K562 (cell line): ENCODE data around the gene ARPC4. TPM values are rescaled to one million over a fixed set of nuclear protein-coding genes. Genes with fewer than 3 reads are reported as not detected.

Source experiments
- ATF4 ChIP-seq: fragments of 450-650 bp; formaldehyde crosslinking; IDR thresholded peaks from 2 replicates; pipeline ENCODE4 v1.4.0; 2022; ENCODE audit warnings: mild to moderate bottlenecking, moderate library complexity
- ESRRA ChIP-seq: fragments of 450-650 bp; IDR thresholded peaks from 2 replicates; pipeline ENCODE4 v1.6.1; 2014; ENCODE audit warnings: low read depth, mild to moderate bottlenecking, moderate library complexity, borderline replicate concordance
- FOXO4 ChIP-seq: fragments of 450-650 bp; formaldehyde crosslinking; IDR thresholded peaks from 2 replicates; pipeline ENCODE4 v1.4.0; 2020; ENCODE audit warnings: mild to moderate bottlenecking, moderate library complexity
- HDAC6 ChIP-seq: IDR thresholded peaks from 2 replicates; pipeline ENCODE4 v1.6.1; 2012; ENCODE audit warnings: low read depth, mild to moderate bottlenecking, control low read depth, inconsistent platforms, low read length, moderate library complexity
- HMBOX1 ChIP-seq: sonication (generic); IDR thresholded peaks from 2 replicates; pipeline ENCODE4 v1.6.1; 2016
- NR4A1 ChIP-seq, 2 experiments: fragments of 250-450 bp in 1 of 2; fragments of 450-650 bp in 1 of 2; sonication (Bioruptor Pico) in 1 of 2; IDR thresholded peaks; 2 replicates each; pipeline versions ENCODE4 v1.4.0 to v1.6.1; 2016 to 2020; ENCODE audit warnings: mild to moderate bottlenecking in 2 of 2, missing compliant biosample characterization in 1 of 2, missing genetic modification characterization in 1 of 2, moderate library complexity in 1 of 2
- POLR3G ChIP-seq: IDR thresholded peaks from 2 replicates; pipeline ENCODE4 v1.6.1; 2011; ENCODE audit not compliant: insufficient read length, insufficient replicate concordance; ENCODE audit errors: extremely low read depth
- RBFOX2 ChIP-seq: fragments of 200-400 bp; formaldehyde crosslinking; IDR thresholded peaks from 2 replicates; pipeline ENCODE4 v1.6.1; 2017; ENCODE audit warnings: low read depth, mild to moderate bottlenecking, low read length, moderate library complexity
- RFX7 ChIP-seq: fragments of 250-450 bp; sonication (Bioruptor Pico); IDR thresholded peaks from 2 replicates; pipeline ENCODE4 v1.5.1; 2021; ENCODE audit warnings: mild to moderate bottlenecking
- SNAPC5 ChIP-seq: fragments of 250-450 bp; sonication (Bioruptor Pico); IDR thresholded peaks from 2 replicates; pipeline ENCODE4 v1.8.0; 2021; ENCODE audit warnings: moderate library complexity, mild to moderate bottlenecking, inconsistent platforms
- U2AF2 ChIP-seq: fragments of 200-400 bp; formaldehyde crosslinking; optimal IDR thresholded peaks from 2 replicates; pipeline ENCODE3; 2017; ENCODE audit warnings: low read depth, mild to moderate bottlenecking, low read length
- WHSC1 ChIP-seq: IDR thresholded peaks from one replicate; pipeline ENCODE4 v1.6.1; 2012; ENCODE audit warnings: low read length, control low read depth, inconsistent platforms
- ZNF407 ChIP-seq: fragments of 450-650 bp; IDR thresholded peaks from 2 replicates; pipeline ENCODE4 v1.6.1; 2016; ENCODE audit warnings: low read depth
- polyA plus RNA-seq, 8 experiments: library from polyadenylated mRNA; depleted of rRNA in 4 of 8; stranded (reverse) in 5 of 8; unstranded in 3 of 8; fragments of >200 nt; fragmentation: Nextera tagmentation in 2 of 8; fragmentation: Illumina TruSeq in 1 of 8; extraction: Ambion mirVana in 2 of 8; extraction: Trizol in 1 of 8; gene quantifications; 2 replicates each; pipeline versions ENCODE4 v1.2.1 to v1.2.3, GENCODE V29; 2011 to 2014; ENCODE audit warnings: inconsistent platforms in 1 of 8, missing spikeins in 1 of 8
- total RNA-seq, 7 experiments: library from RNA; depleted of rRNA in 6 of 7; stranded (reverse); fragments of >200 nt in 6 of 7; fragmentation: Illumina TruSeq in 2 of 7; extraction: Trizol in 2 of 7; gene quantifications; 2 replicates each; pipeline versions ENCODE4 v1.2.1 to v1.2.3, GENCODE V29; 2011 to 2021; ENCODE audit warnings: low replicate concordance in 1 of 7

Gene ARPC4
- total and polyA plus RNA-seq, 9 of the 15 experiments (the other 6 are each of a cell fraction or from before 2014, with no cell fraction given): 20.1 to 153 (median 119) TPM

- TF ChIP-seq ZNF407 (no peak), HMBOX1 (no peak), POLR3G (no peak), U2AF2 (no peak), HDAC6 (no peak), WHSC1 (peak; percentile 36), NR4A1 (CRISPR knock-in tag; IDR thresholded peaks at IDR 0.05) (no peak), NR4A1 (tag; IDR thresholded peaks at IDR 0.05) (no peak), ESRRA (peak; percentile 97), FOXO4 (no peak), RBFOX2 (0 out of 2 replicates have a peak, but pooled peaks have one; percentile 20), SNAPC5 (CRISPR knock-in tag) (no peak), RFX7 (CRISPR knock-in tag) (no peak), ATF4 (CRISPR knock-in tag) (no peak)
Measured at GRCh38 chr3:9828801-9829755, 36.2 kb downstream of the ARPC4 start (continued).
